Duodenal mucosa (tissue), 2 donors: ENCODE results near the gene RIMBP3C.
"Not testable (repeated sequence)": the region's sequence is repeated elsewhere in the genome, so short reads cannot be mapped to it uniquely, and the experiment has no call there.

Source experiments
- H3K27ac ChIP-seq: one replicate; pipeline ENCODE4 v1.7.0; 2013; ENCODE audit warnings: low read depth, low read length
- H3K27me3 ChIP-seq, 2 donors: one replicate each; pipeline ENCODE4 v1.7.0; 2013; ENCODE audit warnings: low read length in 2 of 2, control low read depth in 1 of 2; ENCODE audit not compliant: insufficient read depth in 2 of 2, control insufficient read depth in 1 of 2
- H3K36me3 ChIP-seq, 2 donors: one replicate each; pipeline ENCODE4 v1.7.0; 2013; ENCODE audit warnings: low read length in 2 of 2, control low read depth in 1 of 2; ENCODE audit not compliant: insufficient read depth in 2 of 2, control insufficient read depth in 1 of 2
- H3K4me1 ChIP-seq, 2 donors: one replicate each; pipeline ENCODE4 v1.7.0; 2013; ENCODE audit warnings: low read length in 2 of 2, control low read depth in 1 of 2; ENCODE audit not compliant: insufficient read depth in 2 of 2, control insufficient read depth in 1 of 2
- H3K4me3 ChIP-seq, 2 donors: one replicate each; pipeline ENCODE4 v1.7.0; 2013; ENCODE audit warnings: low read length in 2 of 2, low read depth in 1 of 2
- H3K9ac ChIP-seq, 2 donors: one replicate each; pipeline ENCODE4 v1.7.0; 2013; ENCODE audit warnings: low read length in 2 of 2, low read depth in 1 of 2
- H3K9me3 ChIP-seq, 2 donors: one replicate each; pipeline ENCODE4 v1.7.0; 2013; ENCODE audit warnings: low read length in 2 of 2, control low read depth in 1 of 2; ENCODE audit not compliant: control insufficient read depth in 1 of 2

RIMBP3C gene

DNA sequence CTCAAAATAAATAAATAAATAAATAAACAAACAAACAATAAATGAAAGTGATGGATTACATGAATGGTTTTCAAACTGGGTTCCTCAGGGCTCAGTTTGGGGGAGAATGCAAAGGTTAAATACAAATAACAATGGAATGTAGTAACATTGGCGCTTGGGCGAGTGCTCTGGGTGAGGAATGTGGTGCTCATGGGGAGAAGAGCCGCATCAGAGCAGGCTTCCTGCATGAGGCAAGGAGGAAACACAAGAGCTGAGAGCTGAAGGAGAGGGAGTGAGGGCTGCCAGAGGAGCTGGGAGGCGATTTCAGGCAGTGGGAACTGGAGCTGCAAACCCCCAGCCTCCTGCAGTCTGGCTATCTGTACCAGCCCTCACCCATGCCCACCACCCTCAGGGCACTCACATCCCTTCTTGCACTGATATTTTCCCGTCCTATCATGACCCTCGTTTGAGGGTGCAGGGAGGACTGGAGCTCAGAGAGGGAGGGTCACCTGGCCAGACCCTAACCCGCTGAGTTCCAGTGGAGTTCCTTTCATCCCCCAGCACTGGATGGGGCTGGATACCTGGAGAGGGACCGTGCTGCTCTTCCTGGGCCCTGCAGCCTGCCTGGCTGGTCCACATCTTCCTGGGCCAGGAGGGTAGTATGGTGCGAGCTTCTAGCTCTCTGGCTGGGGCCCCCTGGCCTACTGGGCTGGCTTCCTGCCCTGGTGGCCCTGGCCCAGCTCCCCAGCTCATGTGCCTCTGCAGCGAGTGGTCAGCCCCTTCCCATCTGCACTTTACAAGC, 8.3 kb upstream of the RIMBP3C start:
- H3K27ac ChIP-seq, H3K9ac ChIP-seq, H3K9me3 ChIP-seq, H3K36me3 ChIP-seq, H3K4me1 ChIP-seq, H3K27me3 ChIP-seq, H3K4me3 ChIP-seq: not testable (repeated sequence)

DNA sequence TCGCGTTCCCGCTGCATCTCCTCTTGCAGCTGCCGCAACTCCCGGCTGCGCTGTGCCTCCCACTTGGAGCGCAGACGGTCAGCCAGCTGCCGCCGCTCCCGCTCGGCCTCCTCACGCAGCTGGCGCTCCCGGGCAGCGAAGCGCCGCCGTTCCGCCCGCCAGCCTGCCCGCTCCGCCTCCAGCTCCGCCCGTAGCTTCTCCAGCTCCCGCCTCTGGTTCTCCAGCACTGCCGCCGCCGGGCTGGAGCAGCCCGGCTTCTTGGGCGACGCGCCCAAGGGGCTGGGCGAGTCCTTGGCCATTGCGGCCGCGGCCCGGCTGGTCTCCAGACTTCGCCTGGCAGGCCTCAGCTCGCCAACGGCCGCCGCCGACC, 598 bp downstream of the RIMBP3C start:
- H3K36me3 ChIP-seq, H3K9ac ChIP-seq, H3K27ac ChIP-seq, H3K4me1 ChIP-seq, H3K4me3 ChIP-seq, H3K9me3 ChIP-seq, H3K27me3 ChIP-seq: not testable (repeated sequence)

DNA sequence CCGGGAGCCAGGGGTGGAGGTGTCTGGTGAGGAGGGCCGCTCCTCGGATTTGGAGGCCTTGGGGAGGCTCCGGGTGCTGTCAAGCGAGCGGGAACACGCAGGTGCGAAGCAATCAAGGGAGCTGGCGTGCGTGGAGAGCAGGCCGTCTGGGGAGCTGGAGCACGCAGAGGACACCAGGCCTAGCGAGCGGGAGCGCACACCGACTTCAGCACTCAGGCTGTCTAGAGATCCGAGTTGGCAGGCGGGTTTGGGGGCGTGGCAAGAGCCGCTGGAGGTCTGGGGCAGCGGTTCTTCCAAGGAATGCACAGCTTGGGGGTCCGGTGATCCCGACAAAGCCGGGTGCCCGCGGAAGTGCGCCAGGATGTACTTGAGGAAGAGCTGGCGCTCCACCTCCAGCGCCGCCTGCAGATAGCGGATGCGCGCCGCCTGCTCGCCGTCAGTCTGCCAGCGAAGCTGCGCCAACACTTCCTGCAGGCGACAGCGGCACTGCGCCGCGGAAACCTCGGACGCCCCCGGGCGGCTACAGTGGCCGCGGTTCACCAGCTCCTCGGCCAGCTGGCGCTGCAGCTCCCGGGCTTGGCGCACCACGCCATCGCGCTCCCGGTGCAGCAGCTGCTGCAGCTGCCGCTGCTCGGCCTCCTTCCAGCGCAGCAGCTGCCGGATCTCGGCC, 1.1 kb downstream of the RIMBP3C start:
- H3K9ac ChIP-seq, H3K9me3 ChIP-seq, H3K4me1 ChIP-seq, H3K27me3 ChIP-seq, H3K27ac ChIP-seq, H3K36me3 ChIP-seq, H3K4me3 ChIP-seq: not testable (repeated sequence)

DNA sequence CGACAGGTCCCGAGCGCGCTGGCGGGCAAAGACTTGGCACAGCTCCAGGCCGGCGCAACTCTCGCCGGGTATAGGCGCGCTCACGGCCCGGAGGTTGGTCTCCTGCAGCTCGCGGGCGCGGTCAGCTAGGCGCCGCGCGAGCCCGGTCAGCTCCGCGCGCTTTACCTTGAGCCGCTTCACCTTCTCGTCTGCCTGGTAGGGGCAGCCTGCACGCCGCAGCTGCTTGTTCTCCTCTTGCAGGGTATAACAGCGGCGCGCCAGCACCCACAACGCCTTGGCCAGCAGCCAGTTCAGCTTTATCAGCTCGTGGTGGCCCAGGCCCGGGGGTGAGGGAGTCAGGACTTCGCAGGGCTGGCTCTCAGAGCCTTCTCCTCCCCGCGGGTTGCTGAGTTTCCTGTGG, 1.7 kb downstream of the RIMBP3C start:
- H3K36me3 ChIP-seq, H3K27ac ChIP-seq, H3K4me3 ChIP-seq, H3K9ac ChIP-seq, H3K4me1 ChIP-seq, H3K9me3 ChIP-seq, H3K27me3 ChIP-seq: not testable (repeated sequence)

DNA sequence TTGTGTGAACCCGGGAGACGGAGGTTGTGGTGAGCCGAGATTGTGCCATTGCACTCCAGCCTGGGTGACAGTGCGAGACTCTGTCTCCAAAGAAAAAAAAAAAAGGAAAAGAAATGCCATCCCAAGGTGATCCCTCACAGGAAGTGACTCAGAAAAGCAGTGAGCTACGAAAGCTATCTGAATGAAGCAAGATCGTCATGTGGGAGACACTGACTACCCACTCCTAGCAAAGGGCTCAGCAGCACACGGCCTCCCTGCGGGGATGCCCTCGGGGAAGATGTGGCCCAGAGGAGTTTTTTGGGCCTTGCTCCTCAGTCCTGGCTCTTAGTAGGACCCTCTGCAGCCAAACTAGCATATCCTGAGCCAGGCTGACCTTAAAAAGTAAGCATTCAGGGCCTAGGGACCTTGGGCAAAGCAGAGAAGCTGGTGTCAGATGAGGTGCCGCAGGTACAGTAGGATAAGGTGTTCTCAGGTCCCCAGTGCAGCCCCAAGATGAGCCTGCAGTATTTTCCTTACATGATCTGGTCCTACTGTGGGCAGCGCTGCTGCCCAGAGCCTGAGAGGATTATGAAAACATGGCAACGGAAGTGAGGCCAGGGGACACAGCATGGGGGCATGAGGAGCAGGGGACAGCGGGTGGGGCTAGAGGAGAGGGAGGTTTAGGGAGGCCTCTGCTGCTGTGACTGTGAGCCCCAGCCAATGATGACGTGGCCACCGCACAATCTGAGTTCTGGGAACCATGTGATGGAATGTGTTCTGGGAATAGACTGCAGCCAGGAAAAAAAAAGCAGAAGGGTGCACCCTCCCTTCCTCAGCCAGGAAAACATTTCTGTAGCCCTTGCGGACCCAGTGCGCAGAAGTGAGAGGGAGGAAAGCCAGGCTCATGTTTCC, 6.6 kb downstream of the RIMBP3C start:
- not testable (repeated sequence) for H3K27me3 ChIP-seq, H3K27ac ChIP-seq, H3K4me3 ChIP-seq, H3K4me1 ChIP-seq, H3K36me3 ChIP-seq, H3K9me3 ChIP-seq, H3K9ac ChIP-seq

DNA sequence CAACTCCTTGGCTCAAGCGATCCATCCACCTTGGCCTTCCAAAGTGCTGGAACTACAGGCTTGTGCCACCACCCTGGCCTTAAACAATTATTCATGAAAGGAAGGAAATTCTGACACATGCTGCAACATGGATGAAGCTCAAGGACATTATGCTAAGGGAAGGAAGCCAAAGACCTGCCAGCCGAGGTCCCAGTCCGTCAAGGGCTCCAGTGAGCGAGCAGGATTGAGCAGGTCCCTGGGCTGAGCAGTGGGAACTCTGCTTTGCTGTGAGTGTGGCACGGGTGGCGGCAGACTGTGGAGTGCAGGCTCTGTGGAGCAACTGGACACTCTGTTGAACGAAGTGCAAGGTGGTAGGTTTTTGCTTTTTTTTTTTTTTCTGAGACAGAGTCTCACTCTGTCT, 11.4 kb downstream of the RIMBP3C start:
- H3K9ac ChIP-seq, H3K27ac ChIP-seq, H3K4me3 ChIP-seq: not testable (repeated sequence)

DNA sequence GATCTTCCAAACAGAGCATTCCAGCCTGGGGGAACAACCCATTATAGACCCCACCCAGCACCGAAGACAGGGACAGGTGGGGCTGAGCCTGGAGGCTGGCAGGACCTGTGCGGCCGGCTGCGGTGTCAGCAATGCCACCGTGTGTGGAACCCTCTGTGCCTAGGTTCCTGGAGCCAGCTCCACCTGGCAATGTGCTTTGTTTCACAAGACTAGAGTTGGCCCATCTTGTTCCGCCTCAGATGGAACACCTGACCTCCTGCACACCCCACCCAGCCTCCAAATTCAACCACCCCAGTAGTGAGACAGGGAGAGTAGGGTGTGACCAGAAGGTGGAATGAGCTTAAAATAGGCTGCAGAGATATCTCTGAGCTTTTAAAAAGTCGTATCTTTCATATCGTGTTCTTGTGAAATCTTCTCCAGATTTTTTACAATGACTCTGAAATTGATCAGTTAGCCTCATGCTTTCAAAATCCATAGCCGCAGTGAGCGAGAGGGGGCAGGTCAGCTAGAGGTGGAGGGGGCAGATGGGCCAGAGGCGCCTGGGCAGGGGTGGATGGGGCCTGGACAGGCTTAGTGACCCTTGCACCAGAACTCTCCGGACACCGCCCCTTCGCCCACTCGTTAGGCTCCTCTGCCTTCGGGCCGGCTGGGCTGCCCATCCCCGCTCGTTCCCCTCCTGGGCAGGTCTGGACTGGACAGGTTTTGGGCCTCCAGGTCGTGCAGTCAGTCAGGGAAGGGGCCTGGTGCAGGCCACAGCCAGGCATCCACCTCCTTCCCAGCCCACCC, 18.2 kb downstream of the RIMBP3C start:
- H3K4me3 ChIP-seq, H3K9ac ChIP-seq, H3K4me1 ChIP-seq, H3K36me3 ChIP-seq, H3K9me3 ChIP-seq, H3K27ac ChIP-seq, H3K27me3 ChIP-seq: not testable (repeated sequence)

More for the DNA sequence above, 11.4 kb downstream of the RIMBP3C start:
- not testable (repeated sequence) for H3K4me1 ChIP-seq, H3K27me3 ChIP-seq, H3K9me3 ChIP-seq, H3K36me3 ChIP-seq

DNA sequence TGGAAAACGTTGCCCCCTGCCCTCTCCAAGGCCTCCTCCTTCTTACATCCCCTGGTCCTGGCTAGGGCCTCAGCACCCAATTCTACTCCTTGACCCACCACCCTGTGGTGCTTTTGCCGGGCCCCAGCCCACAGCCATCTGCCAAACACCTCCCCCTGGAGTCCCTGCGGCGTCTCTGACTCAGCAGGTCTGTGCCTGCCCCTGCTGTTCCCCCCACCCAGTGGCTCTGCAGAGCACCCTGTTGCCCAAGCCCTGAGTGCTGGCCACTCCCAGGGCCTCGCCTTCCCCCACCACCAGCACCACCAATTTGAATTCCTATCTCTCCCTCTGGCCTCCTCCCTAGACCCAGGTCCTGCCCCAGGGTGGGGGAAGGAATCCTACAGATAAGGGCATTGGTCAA, 19.7 kb downstream of the RIMBP3C start:
- H3K27ac ChIP-seq, H3K27me3 ChIP-seq, H3K9me3 ChIP-seq, H3K36me3 ChIP-seq, H3K4me3 ChIP-seq, H3K4me1 ChIP-seq, H3K9ac ChIP-seq: not testable (repeated sequence)

DNA sequence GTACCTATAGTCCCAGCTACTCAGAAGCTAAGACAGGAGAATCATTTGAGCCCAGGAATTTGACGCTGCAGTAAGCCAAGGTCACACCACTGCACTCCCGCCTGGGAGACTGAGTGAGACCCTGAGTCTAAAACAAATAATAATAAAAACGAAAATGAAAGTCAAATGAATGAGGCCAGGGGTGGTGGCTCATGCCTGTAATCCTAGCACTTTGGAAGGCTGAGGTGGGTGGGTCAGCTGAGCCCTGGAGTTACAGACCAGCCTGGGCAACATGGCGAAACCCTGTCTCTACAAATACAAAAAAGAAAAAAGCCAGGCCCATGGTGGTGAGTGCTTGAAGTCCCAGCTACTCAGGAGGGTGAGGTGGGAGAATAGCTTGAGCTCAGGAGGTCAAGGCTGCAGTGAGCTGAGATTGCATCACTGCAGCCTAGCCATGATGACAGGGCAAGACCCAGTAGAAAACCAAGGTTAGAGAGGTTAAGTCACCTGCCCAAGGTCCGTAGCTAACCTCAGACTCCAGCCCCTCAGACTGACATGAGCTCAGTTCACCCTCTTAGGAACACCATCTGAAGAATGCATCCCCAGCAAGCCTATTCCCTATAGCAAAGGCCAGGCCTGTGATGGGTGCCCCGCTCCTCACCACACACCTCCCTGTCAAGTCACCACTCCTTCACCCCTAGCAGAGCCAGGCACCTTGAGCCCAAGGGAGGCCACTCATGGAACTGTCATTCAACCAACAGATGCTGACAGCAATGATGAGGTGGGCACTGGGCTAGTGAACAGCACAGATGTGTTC, 24.4 kb downstream of the RIMBP3C start:
- not testable (repeated sequence) for H3K9ac ChIP-seq, H3K4me1 ChIP-seq, H3K9me3 ChIP-seq, H3K27me3 ChIP-seq, H3K36me3 ChIP-seq, H3K4me3 ChIP-seq, H3K27ac ChIP-seq
